Measurements from ENCODE around the gene PMEL. TPM values are rescaled to one million over a fixed set of nuclear protein-coding genes. Genes with fewer than 3 reads are reported as not detected.
A peak's percentile ranks its signal among the peaks of the same experiment; 100 is the strongest.

Gene PMEL
- total RNA-seq, 1 donor from 2014 or later = 0.64 TPM

GRCh38 chr12:55942577-55943136 is 23.2 kb downstream of the PMEL start:
- DNase-seq (ENCODE audit: low spot score) = no peak

DNA sequence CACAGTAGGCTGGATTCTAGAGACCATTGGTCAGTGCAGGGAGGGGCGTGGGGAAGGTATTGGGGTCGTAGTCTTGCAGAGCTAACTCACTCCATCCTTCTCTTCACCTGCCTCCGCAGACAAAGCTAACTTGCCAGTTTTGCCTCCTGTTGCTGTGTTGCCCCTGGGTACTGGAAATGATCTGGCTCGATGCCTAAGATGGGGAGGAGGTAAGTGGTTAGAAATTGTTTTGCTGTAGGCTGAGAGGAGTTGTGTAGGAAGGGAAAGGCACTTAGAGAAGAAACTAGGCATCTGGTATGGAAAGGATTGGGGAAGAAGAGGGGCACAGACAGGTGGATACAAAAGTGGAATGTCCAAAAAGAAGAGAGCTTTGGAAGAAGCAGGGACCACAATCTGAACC is 23.8 kb downstream of the PMEL start:
- DNase-seq (ENCODE audit: low spot score) = no peak

DNA sequence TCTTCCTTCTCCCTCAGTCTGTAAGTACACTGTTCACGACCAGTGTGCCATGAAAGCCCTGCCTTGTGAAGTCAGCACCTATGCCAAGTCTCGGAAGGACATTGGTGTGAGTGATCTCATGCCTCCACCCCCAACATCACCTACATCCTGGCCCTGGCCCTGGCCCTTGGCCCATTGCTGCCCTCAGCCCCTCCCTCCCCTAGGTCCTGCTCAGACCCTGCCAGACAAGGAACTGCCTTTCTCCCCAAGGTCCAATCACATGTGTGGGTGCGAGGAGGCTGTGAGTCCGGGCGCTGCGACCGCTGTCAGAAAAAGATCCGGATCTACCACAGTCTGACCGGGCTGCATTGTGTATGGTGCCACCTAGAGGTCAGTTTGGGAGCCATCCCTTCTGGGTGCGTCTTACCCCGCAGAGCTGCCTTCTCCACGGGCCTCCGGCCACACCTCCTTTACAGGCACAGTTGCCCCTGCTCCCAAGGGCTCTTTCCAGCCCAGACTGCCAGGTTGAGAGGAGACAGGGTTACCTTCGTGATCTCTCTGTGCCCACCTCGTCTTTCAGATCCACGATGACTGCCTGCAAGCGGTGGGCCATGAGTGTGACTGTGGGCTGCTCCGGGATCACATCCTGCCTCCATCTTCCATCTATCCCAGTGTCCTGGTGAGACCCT is 25.6 kb downstream of the PMEL start:
- peak; percentile 93 for DNase-seq (ENCODE audit: low spot score)

- DNase-seq (ENCODE audit: low spot score) = no peak
Observed at GRCh38 chr12:55938826-55939501, 26.9 kb downstream of the PMEL start.

DNA sequence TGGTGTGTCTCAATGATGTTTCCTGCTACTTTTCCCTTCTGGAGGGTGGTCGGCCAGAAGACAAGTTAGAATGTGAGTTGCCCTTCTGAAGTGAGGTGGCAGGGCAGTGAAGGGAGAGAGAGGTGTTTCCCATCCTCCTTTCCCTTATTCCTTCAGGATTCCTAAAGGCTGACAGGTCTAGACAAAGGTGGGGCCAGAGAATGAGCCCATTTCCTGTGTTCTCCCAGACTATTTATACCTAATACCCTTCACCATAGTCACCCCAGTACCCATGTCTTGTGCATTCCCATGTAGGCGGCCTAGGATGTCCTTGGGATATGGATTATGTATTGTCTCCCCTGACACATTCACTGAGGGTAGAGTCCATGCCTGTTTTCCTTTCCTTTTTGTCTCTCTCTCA is 27.9 kb downstream of the PMEL start:
- no peak for DNase-seq (ENCODE audit: low spot score)

DNA sequence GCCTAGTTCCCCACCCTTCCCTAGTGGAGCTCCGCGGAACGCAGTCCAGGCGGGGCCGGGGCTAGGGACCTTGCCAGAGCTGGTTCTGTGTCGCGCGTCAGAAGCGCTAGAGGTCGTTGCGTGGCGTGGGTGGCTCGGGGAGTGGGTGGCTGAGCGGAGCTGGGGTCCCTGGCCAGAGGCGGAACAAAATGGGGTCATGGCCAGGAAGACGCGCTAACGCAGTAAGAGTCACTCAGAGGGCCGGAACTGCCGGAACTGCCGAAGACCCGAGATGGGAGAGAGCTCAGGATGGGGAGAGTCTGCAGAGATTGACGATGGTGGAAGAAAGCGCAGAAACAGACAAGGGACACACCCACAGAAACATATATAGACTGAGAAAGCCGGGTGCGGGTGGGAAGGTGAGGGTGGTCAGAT is 30.1 kb downstream of the PMEL start:
- no peak for DNase-seq (ENCODE audit: low spot score)

DNA sequence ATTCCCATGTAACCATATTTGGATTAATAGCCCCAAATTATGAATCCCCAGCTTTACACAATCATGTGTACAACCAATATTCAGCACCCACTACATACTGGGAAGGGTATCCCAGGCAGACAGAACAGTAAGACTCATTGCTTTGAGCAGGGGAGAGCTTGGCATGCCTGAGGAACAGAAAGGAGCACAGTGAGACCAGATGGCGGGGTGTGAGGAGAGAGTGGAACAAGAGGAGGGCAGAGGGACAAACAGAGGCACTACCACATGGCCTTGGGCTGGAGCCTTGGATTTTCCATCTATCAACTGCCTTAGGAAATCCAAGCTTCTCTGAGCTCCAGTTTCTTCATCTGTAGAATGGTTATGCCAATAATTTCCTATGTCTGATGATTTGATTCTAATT is 31.1 kb downstream of the PMEL start:
- DNase-seq (ENCODE audit: low spot score) = no peak

GRCh38 chr12:55933799-55934742 is 31.8 kb downstream of the PMEL start:
- DNase-seq (ENCODE audit: low spot score) = no peak

DNA sequence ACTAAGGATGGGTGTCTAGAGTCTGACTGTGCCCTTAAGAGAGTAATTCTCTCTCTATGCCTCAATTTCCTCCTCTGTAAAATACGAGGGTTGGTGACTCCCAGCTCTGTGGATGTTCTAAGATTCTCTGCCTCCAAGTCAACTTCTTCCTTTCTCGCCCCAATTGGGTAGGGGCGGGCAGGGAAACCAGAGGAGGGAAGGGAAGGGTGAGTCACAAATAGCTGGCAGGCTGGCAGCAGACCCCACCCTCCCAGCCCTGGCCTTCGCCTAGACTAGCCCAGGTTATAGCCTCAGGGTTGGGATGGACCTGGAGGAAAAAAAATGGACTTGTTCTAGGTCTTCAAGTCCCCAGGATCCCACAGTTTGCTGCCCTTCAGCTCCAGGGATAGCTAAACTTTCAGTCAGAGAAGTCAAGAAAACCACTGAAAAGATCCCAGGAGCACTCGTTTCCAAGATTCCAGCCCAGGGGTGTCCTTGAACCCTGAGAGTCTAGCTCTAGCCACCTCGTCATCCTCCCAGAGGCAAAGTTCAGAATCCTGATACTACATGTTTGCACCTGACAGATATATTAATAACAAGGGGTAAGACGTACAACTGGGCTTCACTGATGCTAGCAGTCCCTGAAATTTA is 32.6 kb downstream of the PMEL start:
- DNase-seq (ENCODE audit: low spot score) = no peak

DNA sequence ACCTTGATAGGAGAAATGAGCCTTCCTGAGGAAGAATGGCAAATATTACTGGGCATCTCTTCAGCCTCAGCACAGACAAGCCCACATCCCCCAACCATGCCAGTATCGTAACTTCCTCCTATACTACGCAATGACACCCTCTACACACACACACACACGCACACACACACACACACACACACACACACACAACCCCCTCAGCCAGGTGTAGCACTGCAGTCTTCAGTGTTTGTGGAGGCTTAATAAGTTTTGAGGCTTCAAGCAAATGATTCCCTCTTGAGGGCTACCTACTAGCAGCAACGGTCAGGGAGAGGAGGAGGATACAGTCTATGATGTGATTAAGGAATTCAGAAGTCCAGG is 33.3 kb downstream of the PMEL start:
- DNase-seq (ENCODE audit: low spot score) = no peak

- DNase-seq (ENCODE audit: low spot score) = peak; percentile 92
Observed at GRCh38 chr12:55931780-55932550, 33.9 kb downstream of the PMEL start.

- no peak for DNase-seq (ENCODE audit: low spot score)
Observed at GRCh38 chr12:55931317-55931779, 34.5 kb downstream of the PMEL start.

- DNase-seq (ENCODE audit: low spot score) = no peak
Observed at GRCh38 chr12:55930771-55931316, 35.0 kb downstream of the PMEL start, which contains the start of gene DGKA. DGKA (plus strand) TSS chr12:55931162; CDS start chr12:55936504, 5,342 bp downstream.

GRCh38 chr12:55929306-55929791 is 36.5 kb downstream of the PMEL start:
- DNase-seq (ENCODE audit: low spot score) = no peak

DNA sequence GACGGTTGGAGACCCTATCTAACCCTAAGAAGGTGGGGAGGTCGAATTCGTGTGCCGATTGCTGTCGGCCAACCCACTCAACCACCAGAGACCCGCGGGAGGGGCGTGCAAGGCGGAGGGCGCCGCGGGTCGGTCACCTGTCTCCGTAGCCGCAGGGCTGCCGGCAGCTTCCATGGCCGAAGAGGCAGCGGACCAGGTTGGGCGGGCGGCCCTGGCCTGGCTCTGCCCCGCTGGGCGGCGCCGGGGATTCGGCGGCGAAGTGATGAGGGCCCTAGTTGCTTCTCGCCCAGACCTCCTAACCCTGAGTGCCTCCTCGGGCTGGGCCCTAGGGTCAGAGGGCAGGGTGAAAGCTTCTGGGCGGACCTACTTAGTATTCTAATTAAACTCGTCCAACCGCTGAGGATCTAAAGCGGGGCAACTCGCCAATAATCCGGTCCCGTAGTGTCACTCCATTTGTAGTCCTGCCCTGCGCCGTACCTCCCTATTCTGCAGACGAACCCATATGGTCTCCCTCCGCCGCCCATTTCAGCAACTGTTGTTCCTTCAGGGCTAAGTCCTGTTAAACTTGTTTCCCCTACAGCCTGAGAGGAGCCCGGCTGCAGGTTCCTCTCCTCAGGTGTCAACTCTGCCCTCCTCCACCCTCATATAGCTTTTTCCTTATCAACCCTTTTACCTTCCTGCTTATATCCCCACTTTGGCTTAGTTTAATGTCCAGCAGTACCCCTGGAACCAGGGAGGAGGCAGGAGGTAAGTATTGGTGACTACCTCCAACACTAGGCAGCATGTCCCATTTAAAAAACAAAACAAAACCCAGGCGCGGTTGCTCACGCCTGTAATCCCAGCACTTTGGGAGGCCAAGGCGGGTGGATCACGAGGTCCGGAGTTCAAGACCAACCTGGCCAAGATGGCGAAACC is 38.0 kb downstream of the PMEL start, which contains the start of gene PYM1:
PYM1 (minus strand) TSS at position 307 of the 915 bp plus-strand sequence; CDS start at position 174, 133 bp downstream.
- peak; percentile 93 for DNase-seq (ENCODE audit: low spot score)

GRCh38 chr12:55926738-55927587 is 38.9 kb downstream of the PMEL start:
- peak; percentile 95 for DNase-seq (ENCODE audit: low spot score)

Measured in mesenteric fat pad (tissue), 1 donor.